Epithelial cell of proximal tubule (primary cell): ENCODE results near the gene PEX5L. TPM values are rescaled to one million over a fixed set of nuclear protein-coding genes. Genes with fewer than 3 reads are reported as not detected.

Experiments used
- DNase-seq: peaks from one replicate; pipeline ENCODE4 v3.0.0-alpha.2; 2011; ENCODE audit warnings: low read depth
- H3K4me3 ChIP-seq: 2 replicates; pipeline ENCODE4 v1.5.1; 2011; ENCODE audit warnings: low read depth, mild to moderate bottlenecking, low read length
- CTCF ChIP-seq: conservative IDR thresholded peaks from 2 replicates; pipeline ENCODE4 v1.5.1; 2012; ENCODE audit warnings: low read depth, mild to moderate bottlenecking, low read length
- total RNA-seq: library from RNA; depleted of rRNA; stranded (reverse); fragments of >200 nt; gene quantifications from 2 replicates; pipeline ENCODE4 v1.2.3, GENCODE V29; 2015

PEX5L gene
- total RNA-seq, 1 donor from 2014 or later = 0.12 TPM

- DNase-seq = peak; percentile 32
- peak overlapping the region; percentile 9 for H3K4me3 ChIP-seq
- TF ChIP-seq CTCF = no peak
Observed at GRCh38 chr3:179953993-179954870, 82.5 kb downstream of the PEX5L start.

DNA sequence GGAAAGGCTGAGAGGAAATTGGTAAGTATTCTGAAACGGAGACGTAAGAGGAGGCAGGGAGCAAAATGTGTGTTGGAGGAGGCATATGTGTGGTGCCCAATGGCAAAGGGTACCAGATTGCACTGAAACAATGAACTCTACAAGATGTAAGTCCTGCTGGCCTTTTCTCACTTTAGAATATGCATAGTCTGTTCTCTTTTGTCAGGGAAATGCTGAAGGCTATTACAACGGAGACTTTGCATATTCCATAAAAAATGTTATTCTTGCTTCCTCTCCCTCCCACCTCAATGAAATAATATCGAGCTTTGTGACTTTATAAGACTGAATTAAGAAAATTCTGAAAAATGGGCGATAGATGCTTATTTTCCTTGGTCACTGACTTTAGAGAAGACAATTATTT is 85.9 kb downstream of the PEX5L start:
- no peak overlapping the region for H3K4me3 ChIP-seq
- TF ChIP-seq CTCF = no peak
- no peak for DNase-seq

DNA sequence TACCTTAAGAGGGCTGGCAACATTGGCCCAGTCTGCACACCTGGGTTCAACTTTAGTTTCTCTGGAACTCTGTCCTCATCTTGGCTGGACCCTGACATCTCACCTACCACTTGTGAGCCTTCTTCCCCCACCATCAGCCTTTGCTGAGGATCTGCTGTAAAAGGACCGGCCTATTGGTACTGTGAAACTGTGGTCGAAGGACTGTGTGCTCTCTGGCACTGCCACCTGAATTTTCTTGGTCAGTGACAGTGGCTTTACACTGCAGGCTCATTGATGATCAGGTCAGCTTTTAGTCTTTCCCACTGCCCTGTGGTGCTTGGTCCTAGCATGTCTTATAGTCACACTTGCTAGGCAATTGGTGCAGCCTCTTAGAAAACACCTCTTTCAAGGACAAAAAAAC is 86.9 kb downstream of the PEX5L start:
- no peak overlapping the region for H3K4me3 ChIP-seq
- no peak for DNase-seq
- no peak for TF ChIP-seq CTCF

GRCh38 chr3:179949412-179949811 is 87.3 kb downstream of the PEX5L start:
- no peak overlapping the region for H3K4me3 ChIP-seq
- no peak for TF ChIP-seq CTCF
- no peak for DNase-seq

GRCh38 chr3:179948740-179949139 is 88.0 kb downstream of the PEX5L start:
- no peak overlapping the region for H3K4me3 ChIP-seq
- DNase-seq = no peak
- no peak for TF ChIP-seq CTCF

GRCh38 chr3:179945569-179945968 is 91.2 kb downstream of the PEX5L start:
- no peak for DNase-seq
- no peak for TF ChIP-seq CTCF
- no peak overlapping the region for H3K4me3 ChIP-seq
